GM23338 (cell line): ENCODE measurements around the gene OR5B17. TPM values are rescaled to one million over a fixed set of nuclear protein-coding genes. Genes with fewer than 3 reads are reported as not detected.

Experiments
- ATAC-seq: fragments of 200-7000 bp; cut with Tn5 transposase; 3 replicates; pipeline ENCODE4 v1.9.1; 2020
- DNase-seq: peaks from one replicate; pipeline ENCODE4 v3.0.0-alpha.2; 2015; ENCODE audit warnings: low spot score
- H2AFZ ChIP-seq: fragments of 200-600 bp; sonication (generic); 2 replicates; pipeline ENCODE4 v1.8.0; 2016; ENCODE audit warnings: antibody characterized with exemption, mild to moderate bottlenecking, moderate library complexity
- H3F3A ChIP-seq: fragments of 200-600 bp; sonication (generic); replicated peaks from 2 replicates; pipeline ENCODE4 v1.8.0; 2017; ENCODE audit warnings: antibody characterized with exemption, mixed run types, low read depth
- H3K27ac ChIP-seq: fragments of 200-600 bp; sonication (generic); 2 replicates; pipeline ENCODE4 v1.6.1; 2016; ENCODE audit warnings: low read depth
- H3K27me3 ChIP-seq: fragments of 200-600 bp; sonication (generic); 2 replicates; pipeline ENCODE4 v1.8.0; 2016; ENCODE audit warnings: mild to moderate bottlenecking, mixed run types, moderate library complexity; ENCODE audit not compliant: insufficient read depth
- H3K36me3 ChIP-seq: fragments of 200-600 bp; sonication (generic); 2 replicates; pipeline ENCODE4 v1.8.0; 2016; ENCODE audit warnings: mild to moderate bottlenecking; ENCODE audit not compliant: insufficient read depth
- H3K4me1 ChIP-seq: fragments of 200-600 bp; sonication (generic); 2 replicates; pipeline ENCODE4 v1.8.0; 2016; ENCODE audit warnings: mild to moderate bottlenecking, moderate library complexity; ENCODE audit not compliant: insufficient read depth
- H3K4me2 ChIP-seq: fragments of 200-600 bp; sonication (generic); 2 replicates; pipeline ENCODE4 v1.7.1; 2017; ENCODE audit warnings: mixed run types
- H3K4me3 ChIP-seq: fragments of 200-600 bp; sonication (generic); 2 replicates; pipeline ENCODE4 v1.6.1; 2016; ENCODE audit warnings: mixed run types
- H3K79me2 ChIP-seq: fragments of 200-600 bp; sonication (generic); replicated peaks from 2 replicates; pipeline ENCODE4 v1.8.0; 2017; ENCODE audit warnings: mild to moderate bottlenecking; ENCODE audit not compliant: insufficient read depth
- H3K9me2 ChIP-seq: fragments of 200-600 bp; sonication (generic); 2 replicates; pipeline ENCODE4 v1.8.0; 2017; ENCODE audit not compliant: insufficient read depth
- H4K20me1 ChIP-seq: fragments of 200-600 bp; sonication (generic); replicated peaks from 2 replicates; pipeline ENCODE4 v1.8.0; 2017; ENCODE audit warnings: mild to moderate bottlenecking; ENCODE audit not compliant: insufficient read depth
- H3K27ac Mint-ChIP-seq: 2 replicates; pipeline ENCODE4 v1.8.0; 2020; ENCODE audit warnings: inconsistent platforms, mild to moderate bottlenecking, moderate library complexity, mixed read lengths
- H3K27me3 Mint-ChIP-seq: 3 replicates; pipeline ENCODE4 v1.8.0; 2022; ENCODE audit warnings: low read depth, mild to moderate bottlenecking, moderate library complexity, mixed read lengths, inconsistent platforms; ENCODE audit not compliant: insufficient read depth, poor library complexity
- H3K36me3 Mint-ChIP-seq: 3 replicates; pipeline ENCODE4 v1.8.0; 2021; ENCODE audit warnings: low read depth, mild to moderate bottlenecking, inconsistent platforms, moderate library complexity, mixed read lengths
- H3K4me1 Mint-ChIP-seq: 3 replicates; pipeline ENCODE4 v1.8.0; 2020; ENCODE audit warnings: mild to moderate bottlenecking, inconsistent platforms, mixed read lengths
- H3K4me3 Mint-ChIP-seq: 3 replicates; pipeline ENCODE4 v1.8.0; 2021; ENCODE audit warnings: moderate library complexity, mild to moderate bottlenecking, inconsistent platforms, mixed read lengths
- H3K9me3 Mint-ChIP-seq: 3 replicates; pipeline ENCODE4 v1.8.0; 2020; ENCODE audit warnings: moderate library complexity, mild to moderate bottlenecking, inconsistent platforms, mixed read lengths
- CREB1 ChIP-seq: fragments of 250-450 bp; sonication (Bioruptor Pico); IDR thresholded peaks from 2 replicates; pipeline ENCODE4 v1.5.0; 2020; ENCODE audit warnings: low read depth, mild to moderate bottlenecking, moderate library complexity
- CTCF ChIP-seq, 2 experiments: fragments of 200-600 bp in 1 of 2; sonication (generic) in 1 of 2; conservative IDR thresholded peaks; 2 replicates each; pipeline versions ENCODE4 v1.5.1 to v1.6.1; 2016 to 2017; ENCODE audit warnings: antibody characterized with exemption in 2 of 2, low read depth in 2 of 2, mild to moderate bottlenecking in 2 of 2, moderate library complexity in 1 of 2
- EZH2 ChIP-seq: fragments of 200-600 bp; sonication (generic); IDR thresholded peaks from one replicate; pipeline ENCODE4 v1.8.0; 2017; ENCODE audit warnings: antibody characterized with exemption, mild to moderate bottlenecking, low read depth; ENCODE audit not compliant: unreplicated experiment
- EZH2phosphoT487 ChIP-seq: fragments of 200-600 bp; sonication (generic); IDR thresholded peaks from one replicate; pipeline ENCODE4 v1.8.1; 2018; ENCODE audit warnings: antibody characterized with exemption; ENCODE audit not compliant: unreplicated experiment
- NANOG ChIP-seq: IDR thresholded peaks from 2 replicates; pipeline ENCODE4 v1.6.1; 2016; ENCODE audit warnings: antibody characterized with exemption, borderline replicate concordance
- POLR2AphosphoS5 ChIP-seq: IDR thresholded peaks from 2 replicates; pipeline ENCODE4 v1.6.1; 2016; ENCODE audit warnings: antibody characterized with exemption, low read depth
- REST ChIP-seq: IDR thresholded peaks from one replicate; pipeline ENCODE4 v1.6.1; 2018; ENCODE audit warnings: antibody characterized with exemption; ENCODE audit not compliant: unreplicated experiment
- STAT1 ChIP-seq: IDR thresholded peaks from one replicate; pipeline ENCODE4 v1.6.1; 2016; ENCODE audit warnings: antibody characterized with exemption; ENCODE audit not compliant: unreplicated experiment
- ZNF331 ChIP-seq: fragments of 250-450 bp; sonication (Bioruptor Pico); IDR thresholded peaks from 2 replicates; pipeline ENCODE4 v1.5.0; 2020; ENCODE audit warnings: low read depth, mild to moderate bottlenecking, moderate library complexity
- polyA plus RNA-seq: library from polyadenylated mRNA; unstranded; fragments of >200 nt; fragmentation: Nextera tagmentation; extraction: Ambion mirVana; gene quantifications from 2 replicates; pipeline ENCODE4 v1.2.1, GENCODE V29; 2016
- total RNA-seq: library from RNA; depleted of rRNA; stranded (reverse); fragments of >200 nt; shearing (Covaris generic); gene quantifications from 2 replicates; pipeline ENCODE4 v1.2.3, GENCODE V29; 2014

Gene OR5B17
- total and polyA plus RNA-seq, 2 experiments from 2014 or later, result not detected

- Histone ChIP-seq H3K27me3 (no peaks in the 10 kb centered on the region), H2AFZ (no peak overlapping the region), H3K4me2 (no peak overlapping the region), H3K27ac (no peak overlapping the region), H3K36me3 (no peaks in the 10 kb centered on the region), H4K20me1 (no peaks in the 10 kb centered on the region; the same call in 1 of the 2 replicates), H3K4me1 (no peaks in the 10 kb centered on the region), H3K9me2 (no peaks in the 10 kb centered on the region), H3K4me3 (no peak overlapping the region), H3F3A (no peaks in the 10 kb centered on the region), H3K79me2 (no peaks in the 10 kb centered on the region)
- H3K9me3 Mint-ChIP-seq, result peaks cover 3% of the 10 kb centered on the region; the same call in 1 of the 3 replicates
- DNase-seq, result no peak
- ATAC-seq, result no peak
- H3K36me3 Mint-ChIP-seq, result no peaks in the 10 kb centered on the region
- no peak for TF ChIP-seq REST
- no peak for TF ChIP-seq EZH2
- TF ChIP-seq POLR2AphosphoS5, result no peak
- no peak for TF ChIP-seq CTCF (conservative IDR thresholded peaks at IDR 0.05; ENCODE audit: low read depth in 2 of 2)
- TF ChIP-seq STAT1, result no peak
- TF ChIP-seq ZNF331 (CRISPR knock-in tag), result no peak
- no peak for TF ChIP-seq CREB1 (CRISPR knock-in tag)
- TF ChIP-seq NANOG, result no peak
- no peak overlapping the region for H3K27ac Mint-ChIP-seq
- no peaks in the 10 kb centered on the region for H3K4me1 Mint-ChIP-seq
- no peak overlapping the region for H3K4me3 Mint-ChIP-seq
- no peaks in the 10 kb centered on the region for H3K27me3 Mint-ChIP-seq
Observed at GRCh38 chr11:58345204-58345603, 13.7 kb downstream of the OR5B17 start.

GRCh38 chr11:58334708-58335107, 24.2 kb downstream of the OR5B17 start:
- H3K27me3 ChIP-seq, result no peaks in the 10 kb centered on the region
- no peak overlapping the region for H2AFZ ChIP-seq
- no peaks in the 10 kb centered on the region for H3K9me2 ChIP-seq
- TF ChIP-seq STAT1 (no peak), CTCF (conservative IDR thresholded peaks at IDR 0.05; ENCODE audit: low read depth in 2 of 2) (no peak), EZH2phosphoT487 (no peak)
- peaks cover 11% of the 10 kb centered on the region for H3K9me3 Mint-ChIP-seq
- no peak overlapping the region for H3K4me3 Mint-ChIP-seq
- no peaks in the 10 kb centered on the region; the same call in 1 of the 2 replicates for H3K4me1 ChIP-seq
- no peaks in the 10 kb centered on the region for H4K20me1 ChIP-seq
- H3K36me3 ChIP-seq, result no peaks in the 10 kb centered on the region
- no peak overlapping the region for H3K4me2 ChIP-seq
- no peak overlapping the region for H3K27ac ChIP-seq
- no peaks in the 10 kb centered on the region for H3K79me2 ChIP-seq
- H3K4me3 ChIP-seq, result no peak overlapping the region
- H3K27ac Mint-ChIP-seq, result no peak overlapping the region
- no peaks in the 10 kb centered on the region; the same call in 2 of the 3 replicates for H3K36me3 Mint-ChIP-seq
- no peaks in the 10 kb centered on the region for H3K4me1 Mint-ChIP-seq
- no peak for DNase-seq
- no peaks in the 10 kb centered on the region for H3K27me3 Mint-ChIP-seq
- no peak for ATAC-seq
- no peaks in the 10 kb centered on the region for H3F3A ChIP-seq
